Activated naive CD8-positive, alpha-beta T cell treated with anti-CD3 and anti-CD28 coated beads, Interleukin-2, amount 10 ng/mL, durations not matched to agents 7 days and 5 days (primary cell): Measurements from ENCODE around the gene SLC15A3. TPM values are rescaled to one million over a fixed set of nuclear protein-coding genes. Genes with fewer than 3 reads are reported as not detected.

Source experiments
- ATAC-seq: fragments of 150-1000 bp; cut with Tn5 transposase; one replicate; pipeline ENCODE4 v1.10.0; 2021; ENCODE audit warnings: low read depth, moderate library complexity
- POLR2A ChIA-PET: fragments of 350-600 bp; sonication (Branson Sonifier 250); formaldehyde crosslinking; loops from one replicate; lab custom pipeline; 2021; ENCODE audit warnings: antibody characterized with exemption; lab: Charles Lee
- DNase-seq: peaks from one replicate; pipeline ENCODE4 v3.0.0; 2021
- H3K27ac Mint-ChIP-seq: one replicate; pipeline ENCODE4 v1.8.0; 2022; ENCODE audit warnings: mild to moderate bottlenecking, mixed read lengths
- H3K27me3 Mint-ChIP-seq: one replicate; pipeline ENCODE4 v1.8.0; 2022; ENCODE audit warnings: mild to moderate bottlenecking, moderate library complexity, mixed read lengths
- H3K36me3 Mint-ChIP-seq: one replicate; pipeline ENCODE4 v1.8.0; 2021; ENCODE audit warnings: mild to moderate bottlenecking, mixed read lengths
- H3K4me1 Mint-ChIP-seq: one replicate; pipeline ENCODE4 v1.8.0; 2021; ENCODE audit warnings: mixed read lengths
- H3K4me3 Mint-ChIP-seq: one replicate; pipeline ENCODE4 v1.8.0; 2022; ENCODE audit warnings: mild to moderate bottlenecking, moderate library complexity, mixed read lengths
- H3K9me3 Mint-ChIP-seq: one replicate; pipeline ENCODE4 v1.8.0; 2021; ENCODE audit warnings: mixed read lengths
- total RNA-seq, 2 experiments: library from RNA; stranded (reverse); gene quantifications; one replicate each; pipeline ENCODE4 v1.2.3, GENCODE V29; 2021

SLC15A3 gene
- total RNA-seq, 2 experiments from 2014 or later: 7.2 to 7.4 TPM

- Mint-ChIP-seq H3K9me3 (no peaks in the 10 kb centered on the region), H3K4me1 (peaks cover 3% of the 10 kb centered on the region), H3K36me3 (peaks cover 5% of the 10 kb centered on the region), H3K4me3 (no peak overlapping the region), H3K27ac (no peak overlapping the region), H3K27me3 (no peaks in the 10 kb centered on the region)
- POLR2A ChIA-PET: interaction anchor here (1.3 kb wide), 1 partner anchor 16 kb away, joined by 3 read pairs; the partner anchor contains the start of gene TMEM132A
- DNase-seq: no peak
- ATAC-seq: no peak
Measured at GRCh38 chr11:60939855-60940254, 12.1 kb downstream of the SLC15A3 start.

- H3K27me3 Mint-ChIP-seq: no peaks in the 10 kb centered on the region
- DNase-seq (no peak), ATAC-seq (no peak)
- POLR2A ChIA-PET: interaction anchor here (1.3 kb wide), 1 partner anchor 15 kb away, joined by 3 read pairs; the partner anchor contains the start of gene TMEM132A
- no peaks in the 10 kb centered on the region for H3K9me3 Mint-ChIP-seq
- H3K4me1 Mint-ChIP-seq: peaks cover 3% of the 10 kb centered on the region
- no peak overlapping the region for H3K27ac Mint-ChIP-seq
- H3K36me3 Mint-ChIP-seq: peaks cover 4% of the 10 kb centered on the region
- H3K4me3 Mint-ChIP-seq: no peak overlapping the region
Measured at GRCh38 chr11:60939301-60939700, 12.7 kb downstream of the SLC15A3 start.

GRCh38 chr11:60938500-60938899, 13.5 kb downstream of the SLC15A3 start:
- DNase-seq (no peak), ATAC-seq (no peak)
- Mint-ChIP-seq H3K27me3 (no peaks in the 10 kb centered on the region), H3K9me3 (no peaks in the 10 kb centered on the region), H3K27ac (no peak overlapping the region), H3K4me1 (peaks cover 3% of the 10 kb centered on the region), H3K4me3 (no peak overlapping the region), H3K36me3 (no peaks in the 10 kb centered on the region)
- POLR2A ChIA-PET: no interaction called here

GRCh38 chr11:60937811-60938210, 14.2 kb downstream of the SLC15A3 start:
- Mint-ChIP-seq H3K27ac (no peak overlapping the region), H3K36me3 (no peaks in the 10 kb centered on the region), H3K27me3 (peaks cover 1% of the 10 kb centered on the region), H3K4me1 (peaks cover 3% of the 10 kb centered on the region), H3K9me3 (no peaks in the 10 kb centered on the region), H3K4me3 (no peak overlapping the region)
- ATAC-seq: no peak
- POLR2A ChIA-PET: no interaction called here
- DNase-seq: no peak

GRCh38 chr11:60937144-60937527, 14.8 kb downstream of the SLC15A3 start:
- DNase-seq: no peak
- no peak for ATAC-seq
- Mint-ChIP-seq H3K27me3 (peaks cover 4% of the 10 kb centered on the region), H3K27ac (no peak overlapping the region), H3K36me3 (no peaks in the 10 kb centered on the region), H3K9me3 (no peaks in the 10 kb centered on the region), H3K4me3 (no peak overlapping the region), H3K4me1 (peaks cover 3% of the 10 kb centered on the region)
- POLR2A ChIA-PET: no interaction called here

- no peaks in the 10 kb centered on the region for H3K36me3 Mint-ChIP-seq
- H3K4me1 Mint-ChIP-seq: peaks cover 2% of the 10 kb centered on the region
- POLR2A ChIA-PET: no interaction called here
- ATAC-seq (no peak), DNase-seq (no peak)
- no peak overlapping the region for H3K27ac Mint-ChIP-seq
- no peaks in the 10 kb centered on the region for H3K9me3 Mint-ChIP-seq
- no peak overlapping the region for H3K4me3 Mint-ChIP-seq
- peaks cover 5% of the 10 kb centered on the region for H3K27me3 Mint-ChIP-seq
Measured at GRCh38 chr11:60936467-60937143, 15.4 kb downstream of the SLC15A3 start.

- DNase-seq: no peak
- Mint-ChIP-seq H3K27me3 (peaks cover 7% of the 10 kb centered on the region), H3K4me3 (no peak overlapping the region), H3K4me1 (no peaks in the 10 kb centered on the region), H3K27ac (no peak overlapping the region), H3K9me3 (no peaks in the 10 kb centered on the region), H3K36me3 (no peaks in the 10 kb centered on the region)
- ATAC-seq: no peak
- POLR2A ChIA-PET: no interaction called here
Measured at GRCh38 chr11:60935676-60936442, 16.1 kb downstream of the SLC15A3 start.

- POLR2A ChIA-PET: interaction anchor here (1.3 kb wide), 1 partner anchor 19 kb away, joined by 3 read pairs; no protein-coding TSS in a partner anchor
- ATAC-seq (no peak), DNase-seq (no peak)
- Mint-ChIP-seq H3K27ac (no peak overlapping the region), H3K4me1 (no peaks in the 10 kb centered on the region), H3K4me3 (no peak overlapping the region), H3K27me3 (peaks cover 7% of the 10 kb centered on the region), H3K36me3 (no peaks in the 10 kb centered on the region), H3K9me3 (no peaks in the 10 kb centered on the region)
Measured at GRCh38 chr11:60934790-60935605, 17.0 kb downstream of the SLC15A3 start.

- POLR2A ChIA-PET: interaction anchor here (1.3 kb wide), 1 partner anchor 19 kb away, joined by 3 read pairs; no protein-coding TSS in a partner anchor
- Mint-ChIP-seq H3K9me3 (no peaks in the 10 kb centered on the region), H3K27me3 (peaks cover 7% of the 10 kb centered on the region), H3K4me3 (no peak overlapping the region), H3K27ac (no peak overlapping the region), H3K36me3 (no peaks in the 10 kb centered on the region), H3K4me1 (no peaks in the 10 kb centered on the region)
- DNase-seq (no peak), ATAC-seq (no peak)
Measured at GRCh38 chr11:60934124-60934789, 17.7 kb downstream of the SLC15A3 start.

- POLR2A ChIA-PET: no interaction called here
- ATAC-seq: no peak
- H3K27ac Mint-ChIP-seq: no peak overlapping the region
- H3K4me1 Mint-ChIP-seq: no peaks in the 10 kb centered on the region
- DNase-seq: no peak
- peaks cover 7% of the 10 kb centered on the region for H3K27me3 Mint-ChIP-seq
- no peaks in the 10 kb centered on the region for H3K36me3 Mint-ChIP-seq
- no peaks in the 10 kb centered on the region for H3K9me3 Mint-ChIP-seq
- H3K4me3 Mint-ChIP-seq: no peak overlapping the region
Measured at GRCh38 chr11:60933416-60934123, 18.4 kb downstream of the SLC15A3 start.

- ATAC-seq (no peak), DNase-seq (no peak)
- no peak overlapping the region for H3K27ac Mint-ChIP-seq
- POLR2A ChIA-PET: no interaction called here
- no peaks in the 10 kb centered on the region for H3K36me3 Mint-ChIP-seq
- H3K4me3 Mint-ChIP-seq: no peak overlapping the region
- H3K27me3 Mint-ChIP-seq: peaks cover 7% of the 10 kb centered on the region
- H3K4me1 Mint-ChIP-seq: no peaks in the 10 kb centered on the region
- H3K9me3 Mint-ChIP-seq: no peaks in the 10 kb centered on the region
Measured at GRCh38 chr11:60932605-60933356, 19.2 kb downstream of the SLC15A3 start.

GRCh38 chr11:60931917-60932316, 20.1 kb downstream of the SLC15A3 start:
- ATAC-seq: no peak
- Mint-ChIP-seq H3K27me3 (peaks cover 10% of the 10 kb centered on the region), H3K4me3 (no peak overlapping the region), H3K9me3 (no peaks in the 10 kb centered on the region), H3K27ac (no peak overlapping the region), H3K4me1 (no peaks in the 10 kb centered on the region), H3K36me3 (no peaks in the 10 kb centered on the region)
- DNase-seq: no peak
- POLR2A ChIA-PET: no interaction called here
